IPS-NIHi7 (cell line): ENCODE measurements around the gene FBLN7.
A peak's percentile ranks its signal among the peaks of the same experiment; 100 is the strongest.
"Not testable (repeated sequence)": the region's sequence is repeated elsewhere in the genome, so short reads cannot be mapped to it uniquely, and the experiment has no call there.

ENCODE experiments used
- DNase-seq: peaks from one replicate; pipeline ENCODE4 v3.0.0; 2012; ENCODE audit warnings: mixed read lengths; ENCODE audit errors: extremely low spot score

FBLN7 gene

GRCh38 chr2:112184121-112184520, 45.9 kb downstream of the FBLN7 start:
- DNase-seq, result no peak

- DNase-seq, result no peak
These were observed 46.9 kb downstream of the FBLN7 start for GRCh38 chr2:112185131-112185530.

DNA sequence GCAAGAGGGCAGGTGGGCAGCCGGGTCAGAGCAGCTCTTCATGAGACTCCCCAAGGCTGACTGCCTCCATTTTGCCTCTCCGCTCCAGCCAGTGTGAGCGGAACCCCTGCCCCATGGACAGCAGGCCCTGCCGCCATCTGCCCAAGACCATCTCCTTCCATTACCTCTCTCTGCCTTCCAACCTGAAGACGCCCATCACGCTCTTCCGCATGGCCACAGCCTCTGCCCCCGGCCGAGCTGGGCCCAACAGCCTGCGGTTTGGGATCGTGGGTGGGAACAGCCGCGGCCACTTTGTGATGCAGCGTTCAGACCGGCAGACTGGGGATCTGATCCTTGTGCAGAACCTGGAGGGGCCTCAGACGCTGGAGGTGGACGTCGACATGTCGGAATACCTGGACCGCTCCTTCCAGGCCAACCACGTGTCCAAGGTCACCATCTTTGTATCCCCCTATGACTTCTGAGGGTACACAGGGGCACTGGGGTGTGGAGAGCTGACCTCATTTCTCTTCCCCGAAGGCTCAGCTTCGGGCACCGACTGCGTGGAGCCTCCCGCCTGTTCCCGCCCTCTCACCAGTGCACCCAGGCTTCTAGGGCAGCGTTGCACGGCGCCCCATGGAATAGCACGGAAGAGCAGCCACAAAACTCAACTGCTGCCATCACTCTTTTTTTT, 49.0 kb downstream of the FBLN7 start:
- no peak for DNase-seq

DNA sequence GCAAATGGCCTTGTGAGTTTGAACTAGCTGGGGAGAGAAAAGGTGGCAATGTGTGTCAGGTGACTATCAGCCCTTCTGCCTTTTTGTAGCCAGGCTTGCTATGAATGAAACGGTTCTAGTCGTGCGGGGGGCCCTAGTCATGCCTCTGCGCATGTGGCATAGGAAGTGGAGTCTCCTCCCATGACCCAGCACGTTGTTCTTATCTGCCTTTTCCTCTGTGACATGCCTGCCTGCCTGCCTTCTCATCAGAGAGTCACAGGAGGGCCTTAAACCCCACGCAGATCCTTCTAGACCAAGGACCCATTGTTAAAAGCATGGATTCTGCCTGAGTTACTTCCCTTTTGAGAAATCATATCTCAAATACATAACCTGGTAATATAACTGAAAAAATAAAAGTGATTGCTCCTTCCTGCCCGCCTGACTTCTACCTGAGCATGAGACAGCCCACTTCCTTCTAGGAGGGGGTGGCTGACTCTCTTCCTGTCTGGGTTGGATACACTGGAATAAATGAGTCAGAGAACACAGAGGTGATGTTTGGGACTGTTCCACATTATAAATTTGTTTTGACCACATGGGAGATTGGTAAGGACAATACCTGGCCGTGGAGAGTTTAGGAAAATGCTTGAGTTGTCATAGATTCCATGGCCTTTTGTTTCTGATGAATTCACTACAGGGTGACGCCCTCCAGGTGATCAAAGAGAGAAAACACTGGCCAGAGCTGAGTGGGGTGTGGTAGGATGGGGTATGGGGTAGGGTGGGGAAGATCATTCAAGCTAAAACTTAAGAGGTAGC, 49.8 kb downstream of the FBLN7 start:
- no peak for DNase-seq

DNA sequence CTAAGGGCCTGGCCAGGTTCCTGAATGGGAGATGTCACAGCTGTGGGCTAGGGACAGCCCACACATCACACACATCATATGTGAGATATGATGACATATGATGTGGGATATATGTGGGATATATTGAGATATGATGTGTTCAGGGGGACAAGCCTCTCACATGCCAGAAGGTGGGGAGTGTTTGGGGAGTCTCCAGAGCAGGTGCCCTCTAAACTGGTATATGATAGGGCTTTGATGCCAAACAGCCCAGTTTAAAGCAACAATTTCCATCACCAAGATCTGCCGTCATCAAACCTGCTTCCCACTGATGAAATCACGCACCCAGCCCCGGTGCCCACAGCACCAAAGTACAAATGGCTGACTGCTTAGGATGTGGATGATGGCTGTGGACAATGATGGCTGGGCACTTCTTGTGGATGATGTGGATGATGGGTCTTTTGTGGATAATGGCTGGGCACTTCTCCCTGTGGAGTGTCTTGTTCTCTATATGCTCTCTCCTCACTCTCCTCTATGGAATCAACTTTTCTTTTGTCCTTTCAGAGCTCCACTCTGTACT, 50.9 kb downstream of the FBLN7 start:
- DNase-seq, result no peak

- DNase-seq, result no peak
These were observed 55.8 kb downstream of the FBLN7 start for GRCh38 chr2:112194028-112194427.

GRCh38 chr2:112194482-112194881, 56.3 kb downstream of the FBLN7 start:
- no peak for DNase-seq

- DNase-seq, result no peak
These were observed 57.1 kb downstream of the FBLN7 start for GRCh38 chr2:112195167-112195766.

DNA sequence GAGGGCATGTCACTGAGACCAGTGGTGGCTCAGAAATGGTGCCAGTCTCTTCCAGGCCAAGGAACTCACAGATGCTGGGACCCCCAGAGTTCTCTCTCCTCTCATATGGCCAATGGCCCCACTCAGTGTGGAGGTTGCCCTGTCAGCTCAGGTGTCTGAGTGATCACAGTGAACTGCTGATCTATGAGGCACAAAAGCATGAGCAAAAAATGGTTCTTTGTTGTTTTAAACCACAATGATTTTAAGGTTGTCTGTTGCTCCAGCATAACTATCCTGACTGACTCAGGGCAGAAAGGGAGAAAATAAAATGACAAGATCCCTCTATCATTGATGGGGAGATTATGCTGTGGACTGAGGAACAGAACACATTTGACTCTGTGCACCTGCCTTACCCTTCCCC, 57.8 kb downstream of the FBLN7 start:
- no peak for DNase-seq

- no peak for DNase-seq
These were observed 59.7 kb downstream of the FBLN7 start for GRCh38 chr2:112197868-112198267.

DNA sequence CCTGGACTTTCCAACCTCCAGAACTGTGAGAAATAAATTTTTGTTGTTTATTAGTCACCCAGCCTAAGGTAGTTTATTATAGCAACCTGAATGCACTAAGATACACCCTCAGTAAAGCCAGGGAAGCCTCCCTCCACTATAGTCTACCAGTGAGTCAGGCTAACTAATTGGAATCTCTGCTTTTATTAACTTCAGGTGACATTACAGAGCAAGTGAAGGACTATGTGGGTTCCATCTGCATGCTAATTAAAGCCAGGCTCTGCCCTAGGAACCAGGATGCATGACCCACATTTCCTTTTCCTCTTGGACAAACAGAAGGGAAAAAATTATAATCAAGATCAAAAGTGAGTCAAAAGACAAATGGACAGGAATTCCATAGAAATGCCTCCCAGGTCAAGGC, 60.6 kb downstream of the FBLN7 start:
- DNase-seq, result no peak

- DNase-seq, result no peak
These were observed 61.0 kb downstream of the FBLN7 start for GRCh38 chr2:112199188-112199587.

- no peak for DNase-seq
These were observed 63.7 kb downstream of the FBLN7 start for GRCh38 chr2:112201696-112202430.

- DNase-seq, result no peak
These were observed 66.2 kb downstream of the FBLN7 start for GRCh38 chr2:112204411-112204810.

DNA sequence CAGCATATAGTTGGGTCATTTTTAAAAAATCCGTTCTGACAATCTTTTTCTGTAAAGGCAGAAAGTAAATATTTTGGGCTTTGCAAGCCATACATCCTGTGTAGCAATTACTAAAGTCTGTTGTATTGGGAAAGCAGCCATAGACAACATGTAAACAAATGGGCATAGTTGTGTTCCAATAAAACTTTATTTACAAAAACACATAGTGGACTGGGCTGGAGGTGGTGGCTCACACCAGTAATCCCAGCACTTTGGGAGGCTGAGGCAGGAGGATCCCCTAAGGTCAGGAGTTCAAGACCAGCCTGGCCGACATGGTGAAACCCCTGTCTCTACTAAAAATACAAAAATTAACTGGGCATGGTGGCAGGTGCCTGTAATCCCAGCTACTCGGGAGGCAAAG, 69.7 kb downstream of the FBLN7 start:
- not testable (repeated sequence) for DNase-seq

- DNase-seq, result peak; percentile 32
These were observed 78.0 kb downstream of the FBLN7 start for GRCh38 chr2:112216167-112216566.

DNA sequence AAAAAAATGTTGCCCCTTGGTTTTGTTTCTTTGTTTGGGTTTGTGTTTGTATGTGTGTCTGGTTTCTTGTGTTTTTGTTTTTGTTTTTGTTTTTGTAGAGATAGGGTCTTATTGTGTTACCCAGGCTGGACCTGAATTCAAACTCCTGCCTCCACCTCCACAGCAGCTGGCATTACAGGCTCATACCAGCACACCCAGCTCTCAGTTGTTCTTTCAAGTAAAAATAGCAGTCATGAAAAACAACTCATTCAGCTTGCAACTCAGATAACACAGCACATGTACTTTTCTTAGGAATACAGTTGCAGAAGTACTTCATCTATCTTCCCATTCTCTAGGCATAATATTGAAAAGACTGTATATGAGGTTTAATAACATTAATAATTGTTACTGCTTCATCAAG, 79.7 kb downstream of the FBLN7 start:
- DNase-seq, result no peak

- no peak for DNase-seq
These were observed 82.0 kb downstream of the FBLN7 start for GRCh38 chr2:112220186-112220585.

DNA sequence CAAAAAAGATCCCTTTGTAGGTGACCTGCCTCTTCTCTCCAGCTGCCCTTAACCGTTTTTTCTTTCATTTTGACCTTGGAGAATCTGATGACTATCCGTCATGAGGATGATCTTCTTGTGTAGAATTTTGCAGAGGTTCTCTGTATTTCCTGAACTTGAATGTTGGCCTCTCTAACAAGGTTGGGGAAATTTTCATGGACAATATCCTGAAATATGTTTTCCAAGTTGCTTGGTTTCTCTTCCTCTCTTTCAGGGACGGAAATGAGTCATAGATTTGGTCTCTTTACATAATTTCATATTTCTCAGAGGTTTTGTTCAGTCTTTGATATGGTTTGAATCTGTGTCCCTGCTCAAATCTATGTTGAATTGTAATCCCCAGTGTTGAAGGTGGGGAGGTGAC, 82.6 kb downstream of the FBLN7 start:
- DNase-seq, result no peak

DNA sequence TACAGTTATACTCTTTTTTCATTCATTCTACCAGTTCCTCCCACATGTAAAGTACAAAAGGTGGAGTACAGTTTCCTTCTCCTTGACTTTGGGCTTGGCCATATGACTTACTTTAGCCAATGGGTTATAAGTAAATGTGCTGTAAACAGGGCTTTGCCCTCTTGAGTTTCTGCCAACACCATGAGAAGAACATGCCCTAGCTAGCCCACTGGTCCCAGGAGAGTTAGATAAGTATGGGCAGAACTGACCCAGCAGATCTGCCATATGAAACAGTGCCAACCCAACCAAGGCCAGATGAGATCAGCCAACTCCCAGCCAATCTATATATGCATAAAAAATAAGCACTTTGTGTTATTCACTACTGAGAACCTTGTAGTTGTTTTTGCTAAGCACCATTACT, 91.2 kb downstream of the FBLN7 start:
- no peak for DNase-seq

DNA sequence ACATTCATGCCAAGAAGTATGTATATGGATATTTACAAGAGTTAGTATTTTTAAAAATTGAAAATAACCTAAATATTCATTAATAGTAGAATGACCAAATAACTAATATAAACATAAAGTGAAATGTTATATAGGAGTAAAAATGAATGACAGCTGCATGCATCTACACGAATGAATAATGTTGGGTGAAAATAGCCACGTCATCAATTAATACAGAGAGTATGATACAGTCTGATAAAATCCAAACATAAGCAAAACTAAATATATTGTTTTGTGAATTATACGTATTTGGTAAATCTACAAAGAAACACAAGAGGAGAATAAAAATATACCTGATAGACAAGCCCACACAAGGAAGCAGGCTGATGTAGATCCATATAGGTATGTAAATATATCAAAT, 92.2 kb downstream of the FBLN7 start:
- DNase-seq, result no peak
